Dendritic cell treated with granulocyte-macrophage colony-stimulating factor and Interleukin-4, amounts not matched to agents 40 ng/mL and 50 ng/mL, for 4 days (primary cell): ENCODE results near the gene DNM3.

Experiments
- H3K27ac Mint-ChIP-seq: one replicate; pipeline ENCODE4 v1.8.0; 2022; ENCODE audit warnings: mild to moderate bottlenecking, mixed read lengths
- H3K27me3 Mint-ChIP-seq: one replicate; pipeline ENCODE4 v1.8.0; 2022; ENCODE audit warnings: mild to moderate bottlenecking, mixed read lengths
- H3K36me3 Mint-ChIP-seq: one replicate; pipeline ENCODE4 v1.8.0; 2022; ENCODE audit warnings: low read depth, mixed read lengths
- H3K4me1 Mint-ChIP-seq: one replicate; pipeline ENCODE4 v1.8.0; 2022; ENCODE audit warnings: low read depth, mixed read lengths
- H3K4me3 Mint-ChIP-seq: one replicate; pipeline ENCODE4 v1.8.0; 2022; ENCODE audit warnings: mild to moderate bottlenecking, moderate library complexity, mixed read lengths
- H3K9me3 Mint-ChIP-seq: one replicate; pipeline ENCODE4 v1.8.0; 2022; ENCODE audit warnings: mixed read lengths
- intact Hi-C: fragments of 100-400 bp; cut with micrococcal nuclease; formaldehyde crosslinking; loops from one replicate; pipeline ENCODE4 v1.15.0; 2022

Gene DNM3

GRCh38 chr1:172163498-172164215 is 322.4 kb downstream of the DNM3 start:
- Mint-ChIP-seq H3K27ac (no peak overlapping the region), H3K36me3 (no peaks in the 10 kb centered on the region), H3K27me3 (no peaks in the 10 kb centered on the region), H3K9me3 (no peaks in the 10 kb centered on the region), H3K4me1 (peaks cover 5% of the 10 kb centered on the region), H3K4me3 (no peak overlapping the region)
- intact Hi-C loops, result no loop called here

GRCh38 chr1:172165403-172165802 is 324.1 kb downstream of the DNM3 start:
- Mint-ChIP-seq H3K9me3 (no peaks in the 10 kb centered on the region), H3K36me3 (no peaks in the 10 kb centered on the region), H3K4me1 (peaks cover 5% of the 10 kb centered on the region), H3K4me3 (no peak overlapping the region), H3K27me3 (no peaks in the 10 kb centered on the region), H3K27ac (no peak overlapping the region)
- intact Hi-C loops, result no loop called here

DNA sequence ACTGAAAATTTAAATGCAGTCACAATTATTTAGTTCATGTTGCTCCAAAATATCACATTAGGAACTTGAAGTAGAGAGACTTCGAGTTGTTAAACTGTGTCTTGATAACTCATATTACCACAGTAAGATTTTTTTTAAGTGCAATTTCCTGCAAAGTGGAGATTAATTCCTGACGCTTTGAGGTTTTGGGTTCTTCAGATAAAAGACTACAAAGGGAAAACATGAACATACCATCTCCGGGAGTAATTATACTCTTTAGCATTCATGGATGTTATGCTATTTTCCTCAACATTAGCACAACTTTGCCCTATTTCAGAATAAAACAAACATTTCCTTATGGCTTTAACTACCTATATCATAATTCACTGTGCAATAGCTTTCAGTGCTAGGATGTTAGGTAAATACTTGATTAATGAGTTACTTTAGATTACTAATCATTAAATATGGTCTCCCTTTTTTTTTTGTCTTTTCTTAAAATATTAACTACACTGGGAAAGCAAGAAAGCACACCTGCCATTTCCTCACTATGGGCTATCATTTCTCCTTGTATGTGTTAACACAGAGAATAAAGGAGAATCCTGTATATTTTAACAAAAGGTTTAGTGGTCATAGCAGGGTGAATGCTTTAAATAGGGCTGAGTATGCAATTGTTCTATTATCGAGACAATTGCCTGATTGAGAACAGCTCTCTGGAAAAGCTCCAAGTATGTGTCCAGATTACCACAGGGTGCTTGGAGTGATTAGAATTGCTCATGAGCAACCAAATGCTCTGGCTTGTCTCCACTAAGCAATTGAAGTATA is 326.7 kb downstream of the DNM3 start:
- intact Hi-C loops, result no loop called here
- H3K4me1 Mint-ChIP-seq, result peaks cover 5% of the 10 kb centered on the region
- H3K36me3 Mint-ChIP-seq, result no peaks in the 10 kb centered on the region
- no peaks in the 10 kb centered on the region for H3K27me3 Mint-ChIP-seq
- H3K9me3 Mint-ChIP-seq, result no peaks in the 10 kb centered on the region
- H3K4me3 Mint-ChIP-seq, result no peak overlapping the region
- H3K27ac Mint-ChIP-seq, result no peak overlapping the region

DNA sequence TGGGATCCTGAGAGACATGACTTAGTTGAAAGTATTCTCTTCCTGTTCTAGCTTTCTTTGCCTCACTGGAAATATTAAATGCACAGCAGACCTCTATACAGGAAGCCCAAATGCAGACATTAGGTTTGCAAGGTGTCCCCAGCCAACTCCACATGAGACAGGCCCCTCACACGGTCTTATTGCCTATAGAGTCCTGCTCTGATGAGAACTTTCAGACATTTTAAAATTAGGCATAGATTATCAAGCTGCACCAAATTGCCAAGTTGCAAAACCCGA is 327.2 kb downstream of the DNM3 start:
- Mint-ChIP-seq H3K27me3 (no peaks in the 10 kb centered on the region), H3K36me3 (no peaks in the 10 kb centered on the region), H3K27ac (no peak overlapping the region), H3K4me3 (no peak overlapping the region), H3K9me3 (no peaks in the 10 kb centered on the region), H3K4me1 (peaks cover 3% of the 10 kb centered on the region)
- intact Hi-C loops, result no loop called here

- Mint-ChIP-seq H3K9me3 (no peaks in the 10 kb centered on the region), H3K4me1 (no peaks in the 10 kb centered on the region), H3K4me3 (no peak overlapping the region), H3K36me3 (no peaks in the 10 kb centered on the region), H3K27me3 (no peaks in the 10 kb centered on the region), H3K27ac (no peak overlapping the region)
- intact Hi-C loops, result no loop called here
These were observed 328.5 kb downstream of the DNM3 start for GRCh38 chr1:172169836-172170235.

DNA sequence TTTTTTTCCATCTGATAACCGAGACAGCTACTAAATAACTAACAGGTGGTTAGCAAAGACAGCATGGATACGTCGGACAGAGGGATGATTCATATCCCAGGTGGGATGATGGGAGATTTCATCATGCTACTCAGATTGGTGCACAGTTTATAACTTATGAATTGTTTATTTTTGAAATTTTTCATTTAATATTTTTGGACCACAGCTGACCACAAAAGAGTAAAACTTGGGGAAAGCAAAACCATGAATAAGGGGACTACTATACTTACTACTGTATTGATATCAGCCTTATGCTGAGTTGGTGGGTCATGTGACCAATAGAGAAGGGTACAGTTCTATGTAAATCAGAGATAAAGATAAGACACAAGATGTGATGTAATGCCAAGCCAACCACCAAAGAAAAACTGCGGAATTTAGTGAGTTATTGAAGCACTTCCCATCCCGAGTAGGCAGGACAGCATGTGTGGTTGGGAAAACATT is 331.1 kb downstream of the DNM3 start:
- Mint-ChIP-seq H3K4me1 (no peaks in the 10 kb centered on the region), H3K9me3 (no peaks in the 10 kb centered on the region), H3K27ac (no peak overlapping the region), H3K36me3 (no peaks in the 10 kb centered on the region), H3K4me3 (no peak overlapping the region), H3K27me3 (no peaks in the 10 kb centered on the region)
- intact Hi-C loops, result no loop called here

GRCh38 chr1:172176206-172176605 is 334.9 kb downstream of the DNM3 start:
- Mint-ChIP-seq H3K4me3 (no peak overlapping the region), H3K27me3 (no peaks in the 10 kb centered on the region), H3K9me3 (no peaks in the 10 kb centered on the region), H3K4me1 (peaks cover 6% of the 10 kb centered on the region), H3K27ac (no peak overlapping the region), H3K36me3 (no peaks in the 10 kb centered on the region)
- intact Hi-C loops, result no loop called here

GRCh38 chr1:172177849-172178248 is 336.6 kb downstream of the DNM3 start:
- intact Hi-C loops, result no loop called here

GRCh38 chr1:172178886-172179285 is 337.6 kb downstream of the DNM3 start:
- Mint-ChIP-seq H3K36me3 (no peaks in the 10 kb centered on the region), H3K4me3 (no peak overlapping the region), H3K27ac (no peak overlapping the region), H3K4me1 (peaks cover 15% of the 10 kb centered on the region), H3K27me3 (no peaks in the 10 kb centered on the region), H3K9me3 (no peaks in the 10 kb centered on the region)
- intact Hi-C loops, result no loop called here

More at GRCh38 chr1:172177849-172178248, 336.6 kb downstream of the DNM3 start:
- no peaks in the 10 kb centered on the region for H3K36me3 Mint-ChIP-seq
- H3K9me3 Mint-ChIP-seq, result no peaks in the 10 kb centered on the region
- H3K27me3 Mint-ChIP-seq, result no peaks in the 10 kb centered on the region
- peaks cover 15% of the 10 kb centered on the region for H3K4me1 Mint-ChIP-seq
- H3K27ac Mint-ChIP-seq, result no peak overlapping the region
- no peak overlapping the region for H3K4me3 Mint-ChIP-seq

DNA sequence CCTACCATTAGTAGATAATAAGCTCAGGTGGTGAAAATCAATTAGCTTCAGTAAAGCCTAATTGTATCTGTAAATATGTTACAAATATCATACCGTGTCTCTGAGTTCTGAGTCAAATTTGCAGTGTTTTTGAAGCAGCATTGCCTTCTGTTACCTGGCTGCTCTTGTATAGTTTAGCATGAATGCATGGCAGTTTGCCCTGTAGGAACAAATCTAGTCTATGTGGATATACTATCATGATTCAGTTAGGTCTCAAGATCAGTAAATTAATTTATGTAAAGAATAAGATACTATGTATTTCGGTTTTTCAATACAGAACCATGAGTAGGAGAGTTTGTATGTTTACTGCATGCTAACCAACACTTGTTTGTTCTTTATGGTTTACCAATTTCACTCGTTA is 338.6 kb downstream of the DNM3 start:
- no peaks in the 10 kb centered on the region for H3K9me3 Mint-ChIP-seq
- H3K27me3 Mint-ChIP-seq, result no peaks in the 10 kb centered on the region
- H3K4me3 Mint-ChIP-seq, result no peak overlapping the region
- H3K27ac Mint-ChIP-seq, result no peak overlapping the region
- intact Hi-C loops, result loop anchor here (5.0 kb wide), 1 partner anchor 217 kb away; no protein-coding TSS in a partner anchor
- H3K4me1 Mint-ChIP-seq, result peaks cover 19% of the 10 kb centered on the region
- no peaks in the 10 kb centered on the region for H3K36me3 Mint-ChIP-seq

GRCh38 chr1:172180501-172181285 is 339.4 kb downstream of the DNM3 start:
- H3K9me3 Mint-ChIP-seq, result no peaks in the 10 kb centered on the region

GRCh38 chr1:172184506-172185191 is 343.4 kb downstream of the DNM3 start:
- H3K4me3 Mint-ChIP-seq, result no peak overlapping the region

More at GRCh38 chr1:172180501-172181285, 339.4 kb downstream of the DNM3 start:
- intact Hi-C loops, result loop anchor here (5.0 kb wide), 1 partner anchor 217 kb away; no protein-coding TSS in a partner anchor
- no peak overlapping the region for H3K4me3 Mint-ChIP-seq
- peak overlapping the region; percentile 78 for H3K27ac Mint-ChIP-seq
- no peaks in the 10 kb centered on the region for H3K27me3 Mint-ChIP-seq
- H3K36me3 Mint-ChIP-seq, result no peaks in the 10 kb centered on the region
- H3K4me1 Mint-ChIP-seq, result peaks cover 22% of the 10 kb centered on the region

DNA sequence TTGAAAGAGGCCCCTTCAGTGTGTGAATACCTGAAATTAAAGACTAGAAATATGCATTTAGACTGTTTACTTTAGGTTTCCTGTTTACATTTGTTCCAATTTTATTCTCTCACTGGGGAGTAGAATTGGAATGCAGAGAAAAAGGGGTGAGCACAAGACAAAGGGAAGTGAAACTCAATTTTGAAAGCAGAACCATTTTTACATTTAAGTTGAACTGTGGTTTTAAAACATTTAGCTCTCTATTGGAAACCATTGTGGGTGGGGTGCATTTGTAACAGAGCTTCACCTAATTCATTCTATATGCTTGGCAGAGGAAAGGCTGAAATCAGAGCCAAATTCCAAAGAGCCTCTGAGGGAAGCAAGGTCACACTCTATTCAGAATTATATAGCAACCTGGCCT is 343.9 kb downstream of the DNM3 start:
- Mint-ChIP-seq H3K36me3 (no peaks in the 10 kb centered on the region), H3K4me1 (peaks cover 22% of the 10 kb centered on the region), H3K4me3 (no peak overlapping the region), H3K27ac (no peak overlapping the region), H3K9me3 (no peaks in the 10 kb centered on the region), H3K27me3 (peaks cover 4% of the 10 kb centered on the region)
- intact Hi-C loops, result no loop called here

More at GRCh38 chr1:172184506-172185191, 343.4 kb downstream of the DNM3 start:
- Mint-ChIP-seq H3K9me3 (no peaks in the 10 kb centered on the region), H3K27me3 (peaks cover 4% of the 10 kb centered on the region), H3K27ac (no peak overlapping the region), H3K36me3 (no peaks in the 10 kb centered on the region), H3K4me1 (peaks cover 22% of the 10 kb centered on the region)
- intact Hi-C loops, result loop anchor here (5.0 kb wide), 1 partner anchor 213 kb away; no protein-coding TSS in a partner anchor
